GM23248 (cell line): ENCODE data around the gene UBR3. TPM values are rescaled to one million over a fixed set of nuclear protein-coding genes. Genes with fewer than 3 reads are reported as not detected.
"Not testable (repeated sequence)": the region's sequence is repeated elsewhere in the genome, so short reads cannot be mapped to it uniquely, and the experiment has no call there.

Experiments
- DNase-seq: peaks from one replicate; pipeline ENCODE4 v3.0.0-alpha.2; 2015
- H2AFZ ChIP-seq: fragments of 200-600 bp; sonication (generic); 2 replicates; pipeline ENCODE4 v1.6.1; 2016; ENCODE audit warnings: antibody characterized with exemption
- H3F3A ChIP-seq: fragments of 200-600 bp; sonication (generic); 2 replicates; pipeline ENCODE4 v1.6.1; 2016; ENCODE audit warnings: mild to moderate bottlenecking, antibody characterized with exemption, mixed run types; ENCODE audit not compliant: insufficient read depth
- H3K27ac ChIP-seq: fragments of 200-600 bp; sonication (generic); 2 replicates; pipeline ENCODE4 v1.5.1; 2016; ENCODE audit warnings: mild to moderate bottlenecking
- H3K27me3 ChIP-seq: fragments of 200-600 bp; sonication (generic); replicated peaks from 2 replicates; pipeline ENCODE4 v1.6.1; 2016; ENCODE audit warnings: mild to moderate bottlenecking; ENCODE audit not compliant: insufficient read depth
- H3K36me3 ChIP-seq: fragments of 200-600 bp; sonication (generic); 2 replicates; pipeline ENCODE4 v1.6.1; 2016; ENCODE audit warnings: low read depth, mild to moderate bottlenecking
- H3K4me1 ChIP-seq: fragments of 200-600 bp; sonication (generic); 2 replicates; pipeline ENCODE4 v1.6.1; 2016; ENCODE audit warnings: mild to moderate bottlenecking; ENCODE audit not compliant: insufficient read depth
- H3K4me2 ChIP-seq: fragments of 200-600 bp; sonication (generic); one replicate; pipeline ENCODE4 v1.6.1; 2016; ENCODE audit warnings: mild to moderate bottlenecking; ENCODE audit not compliant: unreplicated experiment
- H3K4me3 ChIP-seq: fragments of 200-600 bp; sonication (generic); 2 replicates; pipeline ENCODE4 v1.5.1; 2016; ENCODE audit warnings: mild to moderate bottlenecking
- H3K79me2 ChIP-seq: fragments of 200-600 bp; sonication (generic); 2 replicates; pipeline ENCODE4 v1.6.1; 2016; ENCODE audit warnings: mild to moderate bottlenecking; ENCODE audit not compliant: insufficient read depth
- H3K9ac ChIP-seq: fragments of 200-600 bp; sonication (generic); 2 replicates; pipeline ENCODE4 v1.6.1; 2016; ENCODE audit warnings: mild to moderate bottlenecking
- H3K9me2 ChIP-seq: fragments of 200-600 bp; sonication (generic); 2 replicates; pipeline ENCODE4 v1.6.1; 2016; ENCODE audit warnings: mixed run types, mild to moderate bottlenecking, moderate library complexity; ENCODE audit not compliant: insufficient read depth
- H3K9me3 ChIP-seq: fragments of 200-600 bp; sonication (generic); one replicate; pipeline ENCODE4 v1.6.1; 2017; ENCODE audit warnings: low read depth
- H4K20me1 ChIP-seq: fragments of 200-600 bp; sonication (generic); 2 replicates; pipeline ENCODE4 v1.6.0; 2016; ENCODE audit not compliant: insufficient read depth
- EZH2 ChIP-seq: fragments of 200-600 bp; sonication (generic); IDR thresholded peaks from 2 replicates; pipeline ENCODE4 v1.6.1; 2018; ENCODE audit warnings: antibody characterized with exemption, mild to moderate bottlenecking; ENCODE audit not compliant: insufficient read depth, poor library complexity, severe bottlenecking
- EZH2phosphoT487 ChIP-seq: fragments of 200-600 bp; sonication (generic); IDR thresholded peaks from 2 replicates; pipeline ENCODE4 v1.6.1; 2018; ENCODE audit warnings: antibody characterized with exemption, moderate library complexity, mild to moderate bottlenecking, low read depth; ENCODE audit not compliant: insufficient read depth
- WGBS, 2 experiments: methylation state at CpG; one replicate each; pipeline ENCODE4 v1.1.6; 2015 to 2017; ENCODE audit warnings: low lambda C conversion rate in 2 of 2, low coverage in 1 of 2; ENCODE audit errors: missing lambda C conversion rate in 2 of 2; 5-methylcytosine and 5-hydroxymethylcytosine counted together
- in situ Hi-C: fragments of 300-500 bp; cut with MboI; formaldehyde crosslinking; loops from 2 replicates; pipeline ENCODE4 v1.15.0; 2020
- polyA plus RNA-seq: library from polyadenylated mRNA; unstranded; fragments of >200 nt; fragmentation: Nextera tagmentation; extraction: Ambion mirVana; gene quantifications from 2 replicates; pipeline ENCODE4 v1.2.1, GENCODE V29; 2016
- total RNA-seq: library from RNA; depleted of rRNA; stranded (reverse); fragments of >200 nt; shearing (Covaris generic); gene quantifications from 2 replicates; pipeline ENCODE4 v1.2.3, GENCODE V29; 2014

Gene UBR3
- total and polyA plus RNA-seq, 2 experiments from 2014 or later = 8.9 to 22.4 TPM

DNA sequence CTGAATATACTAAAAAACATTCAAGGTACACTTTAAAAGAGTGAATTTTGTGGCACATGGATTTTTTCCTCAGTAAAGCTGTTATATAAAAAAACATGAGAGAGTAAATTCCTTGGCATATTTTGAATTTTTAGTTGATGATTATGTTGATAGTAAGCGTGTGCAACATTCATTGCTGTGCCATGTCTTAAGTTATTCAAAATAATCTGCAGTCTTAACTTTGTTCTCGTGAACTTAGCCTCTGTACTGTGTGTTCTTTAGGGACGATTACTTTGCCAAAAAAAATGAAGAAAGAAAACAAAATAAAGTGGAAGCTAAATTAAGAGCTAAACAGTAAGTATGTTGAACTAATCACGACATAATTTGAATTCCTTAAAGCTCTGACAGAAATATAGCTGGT is 19.0 kb upstream of the UBR3 start:
- peaks cover 71% of the 10 kb centered on the region for H3K36me3 ChIP-seq
- in situ Hi-C loops = no loop called here
- H3K9me3 ChIP-seq = no peaks in the 10 kb centered on the region
- no peaks in the 10 kb centered on the region for H3K9me2 ChIP-seq
- no peak overlapping the region for H3K9ac ChIP-seq
- peaks cover 41% of the 10 kb centered on the region for H3K79me2 ChIP-seq
- peak; percentile 48 for DNase-seq
- H2AFZ ChIP-seq = no peak overlapping the region
- H3K27ac ChIP-seq = peak overlapping the region; percentile 26
- H3K27me3 ChIP-seq = no peaks in the 10 kb centered on the region
- 48 to 61% methylated on average over 4 of the region's 4 CpGs for WGBS, 2 experiments
- peaks cover 49% of the 10 kb centered on the region for H3F3A ChIP-seq
- no peak overlapping the region for H3K4me3 ChIP-seq
- H4K20me1 ChIP-seq = no peaks in the 10 kb centered on the region
- TF ChIP-seq EZH2phosphoT487 (no peak), EZH2 (no peak)
- H3K4me1 ChIP-seq = peaks cover 20% of the 10 kb centered on the region
- peak overlapping the region; percentile 33 for H3K4me2 ChIP-seq

GRCh38 chr2:169815849-169816248 is 11.4 kb upstream of the UBR3 start:
- H3K4me1 ChIP-seq = peaks cover 29% of the 10 kb centered on the region
- H4K20me1 ChIP-seq = no peaks in the 10 kb centered on the region
- H3K4me2 ChIP-seq = no peak overlapping the region
- peaks cover 41% of the 10 kb centered on the region for H3K36me3 ChIP-seq
- in situ Hi-C loops = no loop called here
- peak overlapping the region; percentile 75 for H3K27ac ChIP-seq
- no peaks in the 10 kb centered on the region for H3K27me3 ChIP-seq
- peak; percentile 86 for DNase-seq
- H3K9ac ChIP-seq = 0 out of 2 replicates have a peak overlapping the region, but pooled peaks have one; percentile 22
- H3F3A ChIP-seq = peaks cover 56% of the 10 kb centered on the region
- no peak overlapping the region for H3K4me3 ChIP-seq
- peaks cover 49% of the 10 kb centered on the region for H3K79me2 ChIP-seq
- no peaks in the 10 kb centered on the region for H3K9me3 ChIP-seq
- H3K9me2 ChIP-seq = no peaks in the 10 kb centered on the region
- WGBS, 2 experiments = 0% methylated on average over 1 of the region's 1 CpG
- TF ChIP-seq EZH2 (no peak), EZH2phosphoT487 (no peak)
- H2AFZ ChIP-seq = no peak overlapping the region

DNA sequence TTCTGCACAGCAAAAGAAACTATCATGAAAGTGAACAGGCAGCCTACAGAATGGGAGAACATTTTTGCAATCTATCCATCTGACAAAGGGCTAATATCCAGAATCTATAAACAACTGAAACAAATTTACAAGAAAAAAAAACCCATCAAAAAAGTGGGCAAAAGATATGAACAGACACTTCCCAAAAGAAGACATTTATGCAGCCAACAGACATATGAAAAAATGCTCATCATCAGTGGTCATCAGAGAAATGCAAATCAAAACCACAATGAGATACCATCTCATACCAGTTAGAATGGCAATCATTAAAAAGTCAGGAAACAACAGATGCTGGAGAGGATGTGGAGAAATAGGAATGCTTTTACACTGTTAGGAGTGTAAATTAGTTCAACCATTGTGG is 10.3 kb upstream of the UBR3 start:
- H3K9me2 ChIP-seq, H3K9ac ChIP-seq, H3K4me2 ChIP-seq, H2AFZ ChIP-seq, H3K9me3 ChIP-seq, H3K27ac ChIP-seq, H3K27me3 ChIP-seq, DNase-seq, in situ Hi-C loops, H3K4me3 ChIP-seq, H4K20me1 ChIP-seq: not testable (repeated sequence)
- peaks cover 60% of the 10 kb centered on the region for H3K79me2 ChIP-seq
- H3K4me1 ChIP-seq = peaks cover 33% of the 10 kb centered on the region
- peaks cover 45% of the 10 kb centered on the region; the same call in 1 of the 2 replicates for H3F3A ChIP-seq
- H3K36me3 ChIP-seq = peaks cover 33% of the 10 kb centered on the region

- H3K4me2 ChIP-seq, DNase-seq, H3K9ac ChIP-seq, H2AFZ ChIP-seq, in situ Hi-C loops, H3K27ac ChIP-seq, H3K9me2 ChIP-seq, H3K9me3 ChIP-seq, H4K20me1 ChIP-seq, H3K4me3 ChIP-seq, H3K27me3 ChIP-seq: not testable (repeated sequence)
- H3K4me1 ChIP-seq = peaks cover 37% of the 10 kb centered on the region
- peaks cover 29% of the 10 kb centered on the region for H3K36me3 ChIP-seq
- WGBS, 2 experiments = 98 to 99% methylated on average over 6 of the region's 6 CpGs
- peaks cover 64% of the 10 kb centered on the region for H3K79me2 ChIP-seq
- peaks cover 43% of the 10 kb centered on the region; the same call in 1 of the 2 replicates for H3F3A ChIP-seq
Observed at GRCh38 chr2:169817369-169817768, 9.9 kb upstream of the UBR3 start.

DNA sequence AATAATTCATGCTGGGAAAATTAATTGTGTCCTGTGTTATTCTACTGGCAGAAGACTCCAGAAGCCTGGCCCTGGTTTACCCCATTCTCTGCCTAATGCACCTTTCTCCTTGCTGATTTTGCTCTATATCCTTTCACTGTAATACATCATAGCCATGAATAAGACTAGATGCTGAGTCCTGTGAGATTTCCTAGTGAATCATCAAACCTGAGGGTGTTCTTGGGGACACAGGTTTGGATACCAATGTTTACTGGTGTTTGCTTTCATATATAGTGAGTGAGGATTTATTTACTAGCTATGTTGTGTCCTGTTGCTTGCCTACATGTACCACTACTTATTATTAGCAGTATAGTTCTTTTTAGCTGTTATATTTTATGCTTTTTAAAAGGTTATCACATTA is 9.0 kb upstream of the UBR3 start:
- TF ChIP-seq EZH2phosphoT487 (no peak), EZH2 (no peak)
- H3K4me3 ChIP-seq = no peak overlapping the region
- peaks cover 29% of the 10 kb centered on the region for H3K36me3 ChIP-seq
- no peak overlapping the region for H3K4me2 ChIP-seq
- no peak overlapping the region for H2AFZ ChIP-seq
- no peaks in the 10 kb centered on the region for H3K9me2 ChIP-seq
- H3K4me1 ChIP-seq = peaks cover 39% of the 10 kb centered on the region
- in situ Hi-C loops = no loop called here
- H3K79me2 ChIP-seq = peaks cover 70% of the 10 kb centered on the region
- H3K9ac ChIP-seq = no peak overlapping the region
- peaks cover 43% of the 10 kb centered on the region; the same call in 1 of the 2 replicates for H3F3A ChIP-seq
- no peaks in the 10 kb centered on the region for H3K9me3 ChIP-seq
- H3K27me3 ChIP-seq = no peaks in the 10 kb centered on the region
- no peak for DNase-seq
- no peaks in the 10 kb centered on the region for H4K20me1 ChIP-seq
- H3K27ac ChIP-seq = no peak overlapping the region; the same call in 1 of the 2 replicates
